Stimulated activated CD4-positive, alpha-beta T cell treated with anti-CD3 and anti-CD28 coated beads, Interleukin-15, amount 100 ng/mL, for 1 hour (primary cell): Measurements from ENCODE around the gene SHMT1.
"Not testable (repeated sequence)": the region's sequence is repeated elsewhere in the genome, so short reads cannot be mapped to it uniquely, and the experiment has no call there.

Source experiments
- DNase-seq, 2 donors: peaks; one replicate each; pipeline ENCODE4 v3.0.0-alpha.2; 2020; ENCODE audit warnings: low read depth in 1 of 2, low spot score in 1 of 2

The SHMT1 gene

GRCh38 chr17:18363101-18364049 lies at the start of gene SHMT1:
Gene SHMT1, minus strand, starts transcription at chr17:18363550. Its CDS starts 7,569 bp downstream, at chr17:18355981.
- peak; percentile 86 for DNase-seq

DNA sequence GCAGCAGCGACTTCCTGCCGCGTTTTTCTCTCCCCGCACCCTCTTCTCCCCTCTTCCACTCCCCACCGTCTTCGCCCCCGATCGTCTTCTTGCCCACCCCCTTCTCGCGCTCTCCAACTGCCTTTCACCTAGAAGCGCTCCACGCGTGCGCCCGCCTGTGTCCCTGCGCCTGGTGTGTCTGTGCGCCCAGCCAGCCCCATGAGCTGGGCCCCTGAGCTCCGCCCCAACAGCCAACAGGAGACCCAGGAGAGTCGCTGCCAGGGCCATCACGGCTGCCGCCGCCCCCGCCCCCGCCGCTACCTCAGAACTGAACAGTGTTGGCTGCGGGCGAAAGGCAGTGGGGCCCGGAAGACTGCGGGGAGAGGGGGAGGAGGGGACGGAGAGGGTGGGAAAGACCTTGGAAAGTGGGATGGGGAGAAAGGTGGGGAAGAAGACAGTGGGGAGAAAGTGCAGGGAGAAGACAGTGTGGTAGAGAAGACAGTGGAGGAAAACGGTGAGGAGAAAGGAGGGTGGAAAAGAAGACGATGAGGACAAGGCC lies 48.7 kb upstream of the SHMT1 start:
- DNase-seq: not testable (repeated sequence)

DNA sequence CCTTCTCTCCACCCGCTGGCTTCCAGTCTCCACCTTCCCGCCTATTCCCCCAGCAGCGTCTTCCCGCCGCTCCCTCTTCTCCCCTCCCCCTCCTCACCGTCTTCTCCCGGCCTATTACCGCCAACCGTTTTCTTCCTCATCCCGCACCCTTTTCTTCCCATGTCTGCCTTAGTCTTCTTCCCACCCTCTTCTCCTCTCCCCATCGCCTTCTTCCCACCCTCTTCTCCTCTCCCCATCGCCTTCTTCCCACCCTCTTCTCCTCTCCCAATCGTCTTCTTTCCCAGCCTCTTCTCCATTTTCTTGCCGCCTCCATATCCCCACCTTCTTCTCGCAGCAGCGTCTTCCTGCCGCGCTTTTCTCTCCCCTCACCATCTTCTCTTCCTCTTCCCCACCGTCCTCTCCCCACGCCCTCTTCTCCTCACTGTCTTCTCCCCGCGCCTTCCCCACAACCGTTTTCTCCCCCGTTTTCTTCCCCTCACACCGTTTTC lies 48.1 kb upstream of the SHMT1 start:
- peak in 1 of 2 donors; percentile 18 for DNase-seq

DNA sequence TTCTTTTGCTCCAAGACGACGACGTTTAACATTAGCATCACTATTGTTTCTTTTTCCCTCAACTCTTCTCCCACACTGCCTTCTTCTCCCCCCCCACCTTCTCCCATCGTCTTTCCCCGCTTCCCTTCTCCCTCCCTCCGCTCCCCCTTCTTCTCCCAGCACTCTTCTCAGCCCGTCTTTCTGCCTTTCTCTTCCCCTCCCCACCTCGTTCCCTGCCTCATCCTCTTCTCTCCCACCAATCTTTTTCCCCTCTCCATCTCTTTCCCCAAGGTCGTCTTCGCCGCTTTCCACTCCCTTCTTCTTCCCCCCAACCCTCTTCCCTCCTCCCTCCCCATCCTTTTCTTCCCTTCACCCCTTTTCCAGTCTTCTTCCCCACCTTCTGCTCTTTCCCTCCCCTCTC lies 47.4 kb upstream of the SHMT1 start:
- DNase-seq: not testable (repeated sequence)

DNA sequence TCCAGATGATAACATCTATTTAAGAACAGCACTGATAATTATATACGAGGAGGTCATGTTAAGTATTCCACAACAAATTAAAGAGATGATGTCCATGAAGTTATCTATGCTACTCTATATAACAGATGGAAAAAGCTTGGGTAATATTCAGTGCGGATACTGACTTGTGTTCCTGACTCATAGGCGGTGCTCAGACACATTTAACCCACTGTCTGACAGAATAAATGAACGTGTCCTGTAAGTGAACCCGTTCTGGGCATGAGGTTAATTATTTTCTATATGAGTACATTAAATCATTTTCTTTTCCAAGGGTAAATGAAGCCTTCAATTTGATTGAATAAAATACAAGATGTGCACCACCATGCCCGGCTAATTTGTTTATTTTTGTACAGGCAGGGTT lies 46.0 kb upstream of the SHMT1 start:
- not testable (repeated sequence) for DNase-seq

GRCh38 chr17:18408906-18409305 lies 45.6 kb upstream of the SHMT1 start:
- not testable (repeated sequence) for DNase-seq

- not testable (repeated sequence) for DNase-seq
Measured at GRCh38 chr17:18403604-18404003, 40.3 kb upstream of the SHMT1 start.

GRCh38 chr17:18403166-18403565 lies 39.8 kb upstream of the SHMT1 start:
- DNase-seq: not testable (repeated sequence)

- DNase-seq: not testable (repeated sequence)
Measured at GRCh38 chr17:18401872-18402590, 38.7 kb upstream of the SHMT1 start.

- DNase-seq: not testable (repeated sequence)
Measured at GRCh38 chr17:18388728-18389127, 25.4 kb upstream of the SHMT1 start.

DNA sequence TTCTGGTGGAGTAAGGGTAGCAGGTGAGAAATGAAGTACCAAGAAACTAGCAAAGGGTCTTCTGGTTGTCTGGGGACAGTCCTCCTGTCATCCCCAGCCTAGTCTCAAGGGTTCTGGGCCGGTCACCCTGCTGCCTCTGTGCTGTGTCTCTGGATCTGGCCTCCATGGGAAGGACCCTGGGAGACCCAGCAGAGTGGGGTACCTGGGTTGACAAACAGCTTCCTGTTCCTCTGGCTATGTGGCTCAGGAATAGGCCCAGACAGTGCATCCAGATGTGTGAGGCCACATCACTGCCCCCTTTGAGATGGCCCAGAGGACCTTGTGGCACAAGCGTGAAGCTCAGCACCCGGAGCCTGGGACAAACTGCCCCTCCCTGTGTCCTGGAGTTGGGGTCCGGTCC lies 24.9 kb upstream of the SHMT1 start:
- DNase-seq: not testable (repeated sequence)

DNA sequence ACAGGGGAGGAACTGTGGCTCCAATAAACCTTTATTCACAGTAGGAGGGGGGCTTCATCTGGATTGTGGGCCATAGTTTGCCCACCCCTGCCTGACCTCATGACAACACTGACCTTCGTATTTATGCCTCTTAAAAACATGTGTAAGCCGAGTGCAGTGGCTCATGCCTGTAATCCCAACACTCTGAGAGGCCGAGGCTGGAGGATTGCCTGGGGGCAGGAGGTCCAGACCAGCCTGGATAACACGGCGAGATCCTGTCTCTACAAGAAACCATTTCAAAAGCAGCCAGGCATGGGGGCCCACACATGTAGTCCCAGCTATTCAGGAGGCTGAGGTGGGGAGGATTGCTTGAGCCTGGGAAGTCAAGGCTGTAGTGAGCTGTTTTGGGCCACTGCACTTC lies 24.2 kb upstream of the SHMT1 start:
- not testable (repeated sequence) for DNase-seq

DNA sequence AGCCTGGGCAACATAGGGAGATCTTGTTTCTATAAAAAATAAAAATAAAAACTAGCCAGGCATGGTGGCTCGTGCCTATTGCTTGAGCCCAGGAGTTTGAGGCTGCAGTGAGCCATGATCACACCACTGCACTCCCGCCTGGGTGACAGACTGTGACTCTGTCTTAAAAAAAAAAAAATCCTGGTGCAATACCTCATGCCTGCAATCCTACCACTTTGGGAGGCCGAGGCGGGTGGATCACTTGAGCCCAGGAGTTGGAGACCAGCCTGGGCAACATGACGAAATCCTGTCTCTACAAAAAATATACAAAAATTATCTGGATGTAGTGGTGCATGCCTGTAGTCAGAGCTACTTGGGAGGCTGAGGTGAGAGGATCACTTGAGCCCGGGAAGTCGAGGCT lies 20.9 kb upstream of the SHMT1 start:
- not testable (repeated sequence) for DNase-seq

DNA sequence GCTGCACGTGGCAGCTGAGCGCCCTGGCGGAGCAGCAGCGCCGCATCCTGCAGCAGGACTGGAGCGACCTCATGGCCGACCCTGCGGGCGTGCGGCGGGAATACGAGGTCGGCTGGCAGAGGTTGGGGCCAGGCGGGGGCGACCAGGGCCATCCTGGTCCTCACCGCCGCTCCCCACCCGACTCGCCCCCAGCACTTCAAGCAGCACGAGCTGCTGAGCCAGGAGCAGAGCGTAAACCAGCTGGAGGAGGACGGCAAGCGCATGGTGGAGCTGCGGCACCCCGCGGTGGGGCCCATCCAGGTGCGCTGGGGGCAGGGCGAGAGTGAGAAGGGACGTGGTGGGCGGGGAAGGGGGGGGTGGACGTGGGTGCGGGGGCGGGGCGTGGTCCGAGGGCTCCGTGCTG lies 19.7 kb upstream of the SHMT1 start:
- not testable (repeated sequence) for DNase-seq

- no peak for DNase-seq
Measured at GRCh38 chr17:18382441-18383078, 19.2 kb upstream of the SHMT1 start.

- DNase-seq: no peak
Measured at GRCh38 chr17:18381953-18382245, 18.5 kb upstream of the SHMT1 start.

DNA sequence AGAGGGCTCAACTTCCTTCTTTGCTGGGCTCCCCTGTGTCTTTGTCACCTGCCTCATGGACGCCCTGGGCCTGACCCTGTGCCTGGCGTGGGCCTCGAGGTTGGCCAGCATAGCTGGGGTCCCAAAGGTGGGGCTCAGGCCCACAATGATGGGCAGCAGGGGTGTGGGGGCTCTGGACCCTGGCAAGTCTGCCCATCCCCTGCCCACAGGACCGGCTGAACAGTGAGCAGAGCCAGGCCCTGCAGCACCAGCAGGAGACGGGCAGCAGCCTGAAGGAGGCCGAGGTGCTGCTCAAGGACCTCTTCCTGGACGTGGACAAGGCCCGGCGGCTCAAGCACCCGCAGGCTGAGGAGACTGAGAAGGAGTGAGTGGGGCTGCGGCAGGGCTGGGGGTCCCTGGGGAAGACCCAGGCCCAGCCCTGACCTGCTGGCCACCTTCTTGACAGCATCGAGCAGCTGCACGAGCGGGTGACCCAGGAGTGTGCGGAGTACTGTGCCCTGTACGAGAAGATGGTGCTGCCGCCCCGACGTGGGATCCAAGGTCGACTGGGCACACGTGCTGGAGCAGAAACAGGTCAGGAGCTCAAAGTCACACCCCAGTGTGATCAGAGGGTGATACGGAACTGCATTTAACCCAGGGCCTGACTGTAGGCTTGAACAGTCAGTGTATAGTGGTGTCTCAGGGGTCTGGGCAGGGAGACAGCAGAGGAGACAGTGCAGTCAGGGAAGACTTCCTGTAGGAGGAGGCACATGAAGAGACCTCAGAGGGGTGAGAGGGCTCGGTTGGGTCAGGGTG lies 18.0 kb upstream of the SHMT1 start:
- DNase-seq: no peak

DNA sequence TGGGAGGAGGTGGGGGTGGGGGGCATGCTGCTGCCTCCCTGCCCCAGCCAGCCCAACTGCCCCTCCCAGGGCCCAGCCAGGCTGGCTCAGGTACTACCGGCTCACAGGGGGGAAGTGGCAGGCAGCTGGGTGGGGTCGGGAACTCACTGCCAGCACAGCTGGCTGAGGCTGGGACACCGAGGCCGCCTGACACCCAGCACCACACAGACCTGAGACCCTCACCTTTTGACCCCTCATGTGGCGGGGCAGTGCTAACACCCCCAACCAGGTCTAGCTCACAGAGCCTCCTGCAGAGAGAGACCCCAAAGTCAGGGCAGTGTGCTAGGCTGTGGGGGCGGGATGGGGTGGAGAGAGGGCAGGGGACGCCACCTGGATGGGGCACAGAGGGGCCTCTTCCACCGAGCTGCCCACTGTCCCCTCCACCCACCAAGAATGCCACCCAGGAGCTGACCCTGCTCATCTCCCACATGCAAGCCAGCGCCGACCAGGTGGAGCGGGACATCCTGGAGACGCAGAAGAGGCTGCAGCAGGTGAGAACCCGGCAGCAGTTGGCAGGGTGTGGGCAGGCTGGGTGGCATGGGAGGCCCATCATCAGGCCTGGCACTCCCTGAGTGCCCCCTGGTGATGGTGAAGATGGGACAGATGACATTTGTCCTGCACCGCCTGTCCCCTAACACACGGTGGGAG lies 17.3 kb upstream of the SHMT1 start:
- no peak for DNase-seq

DNA sequence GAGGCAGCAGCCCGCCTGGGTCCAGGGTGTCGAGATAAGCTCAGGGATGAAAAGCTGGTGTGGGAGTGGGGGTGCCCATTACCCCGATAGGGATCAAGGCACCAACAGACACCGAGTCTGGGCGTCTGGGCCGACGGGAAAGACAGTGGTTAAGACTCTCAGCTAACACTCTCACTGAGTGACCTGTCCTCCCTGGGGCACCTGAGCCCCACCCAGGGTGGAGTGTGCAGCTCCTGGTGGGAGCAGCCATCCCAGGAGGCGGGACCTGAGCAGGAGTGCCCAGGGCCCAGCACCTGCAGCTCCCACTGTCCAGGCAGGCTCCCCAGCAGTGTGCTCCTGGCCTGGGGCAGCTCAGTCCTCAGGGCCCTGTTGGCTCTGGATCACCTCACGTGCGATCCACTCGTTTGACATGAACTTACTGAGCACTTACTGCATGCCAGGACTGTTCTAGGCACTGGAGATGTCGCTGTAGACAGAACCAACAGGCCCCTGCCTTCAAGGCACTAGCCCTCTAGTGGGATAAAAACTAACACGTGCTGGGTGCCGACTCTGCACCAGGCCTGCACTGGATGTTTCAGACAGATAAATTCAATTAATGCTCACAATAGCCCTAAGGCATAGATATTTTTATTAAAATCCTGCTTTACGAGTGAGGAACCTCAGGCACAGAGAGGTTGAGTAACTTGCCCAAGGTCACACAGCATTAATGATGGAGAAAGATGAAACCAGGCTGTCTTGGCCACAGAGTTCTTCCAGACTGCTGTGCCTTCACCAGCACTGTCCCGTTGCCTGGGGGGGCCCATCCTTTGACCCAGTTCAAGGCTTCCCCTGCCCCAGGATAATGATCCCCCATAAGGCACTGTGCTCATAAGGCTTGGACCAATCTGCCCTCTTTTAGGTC lies 16.1 kb upstream of the SHMT1 start:
- no peak for DNase-seq
